ENCODE results near the gene BEX5. TPM values are rescaled to one million over a fixed set of nuclear protein-coding genes. Genes with fewer than 3 reads are reported as not detected.
"Not testable (repeated sequence)": the region's sequence is repeated elsewhere in the genome, so short reads cannot be mapped to it uniquely, and the experiment has no call there.

The BEX5 gene
- not detected for total RNA-seq
- long read RNA-seq: 0 reads

- intact Hi-C loops (cut with DNase I): no loop called here
- DNase-seq (ENCODE audit: low spot score): no peak
Observed at GRCh38 chrX:102155806-102156179, at the start of gene BEX5. BEX5 (minus strand) TSS chrX:102155977; CDS start chrX:102154265, 1,712 bp downstream.

GRCh38 chrX:102185967-102186720, 30.4 kb upstream of the BEX5 start:
- intact Hi-C loops (cut with DNase I): no loop called here
- no peak for DNase-seq (ENCODE audit: low spot score)

GRCh38 chrX:102154900-102155805, 624 bp downstream of the BEX5 start:
- intact Hi-C loops (cut with DNase I): no loop called here
- DNase-seq (ENCODE audit: low spot score): no peak

- intact Hi-C loops (cut with DNase I): no loop called here
Observed at GRCh38 chrX:102154218-102154860, 1.4 kb downstream of the BEX5 start.

GRCh38 chrX:102142274-102142673, 13.5 kb downstream of the BEX5 start, which contains the start of gene TCEAL6:
TCEAL6 (minus strand) TSS chrX:102142481.
- DNase-seq (ENCODE audit: low spot score); intact Hi-C loops (cut with DNase I): not testable (repeated sequence)

More at GRCh38 chrX:102154218-102154860, 1.4 kb downstream of the BEX5 start:
- no peak for DNase-seq (ENCODE audit: low spot score)

GRCh38 chrX:102141631-102142030, 14.1 kb downstream of the BEX5 start:
- intact Hi-C loops (cut with DNase I); DNase-seq (ENCODE audit: low spot score): not testable (repeated sequence)

GRCh38 chrX:102140876-102141275, 14.9 kb downstream of the BEX5 start:
- intact Hi-C loops (cut with DNase I); DNase-seq (ENCODE audit: low spot score): not testable (repeated sequence)

- intact Hi-C loops (cut with DNase I): no loop called here
- no peak for DNase-seq (ENCODE audit: low spot score)
Observed at GRCh38 chrX:102138064-102138463, 17.7 kb downstream of the BEX5 start.

GRCh38 chrX:102129473-102129872, 26.3 kb downstream of the BEX5 start:
- no peak for DNase-seq (ENCODE audit: low spot score)
- intact Hi-C loops (cut with DNase I): no loop called here

GRCh38 chrX:102126863-102127262, 28.9 kb downstream of the BEX5 start:
- intact Hi-C loops (cut with DNase I): no loop called here

GRCh38 chrX:102126080-102126818, 29.5 kb downstream of the BEX5 start:
- DNase-seq (ENCODE audit: low spot score); intact Hi-C loops (cut with DNase I): not testable (repeated sequence)

More at GRCh38 chrX:102126863-102127262, 28.9 kb downstream of the BEX5 start:
- no peak for DNase-seq (ENCODE audit: low spot score)

GRCh38 chrX:102125436-102125835, 30.3 kb downstream of the BEX5 start, which contains the start of gene TCEAL2:
TCEAL2 (plus strand) TSS chrX:102125679; CDS start chrX:102126831, 1,152 bp downstream.
- DNase-seq (ENCODE audit: low spot score); intact Hi-C loops (cut with DNase I): not testable (repeated sequence)

- intact Hi-C loops (cut with DNase I): not testable (repeated sequence)
Observed at GRCh38 chrX:102125014-102125413, 30.8 kb downstream of the BEX5 start.

GRCh38 chrX:102115748-102116147, 40.0 kb downstream of the BEX5 start:
- intact Hi-C loops (cut with DNase I): no loop called here
- DNase-seq (ENCODE audit: low spot score): no peak

More at GRCh38 chrX:102125014-102125413, 30.8 kb downstream of the BEX5 start:
- not testable (repeated sequence) for DNase-seq (ENCODE audit: low spot score)

GRCh38 chrX:102113367-102113766, 42.4 kb downstream of the BEX5 start:
- no peak for DNase-seq (ENCODE audit: low spot score)
- intact Hi-C loops (cut with DNase I): no loop called here
